Measurements from ENCODE around the gene NEUROD6.

NEUROD6 gene

GRCh38 chr7:31340603-31341002 lies at the start of gene NEUROD6:
Gene NEUROD6, minus strand, starts transcription at chr7:31340726. Its CDS starts 1,458 bp downstream, at chr7:31339268.
- DNase-seq, result no peak

- no peak for DNase-seq
Measured at GRCh38 chr7:31384466-31384865, 43.9 kb upstream of the NEUROD6 start.

GRCh38 chr7:31382722-31383121 lies 42.2 kb upstream of the NEUROD6 start:
- no peak for DNase-seq

GRCh38 chr7:31373337-31374289 lies 33.1 kb upstream of the NEUROD6 start:
- DNase-seq, result no peak

GRCh38 chr7:31372231-31372959 lies 31.9 kb upstream of the NEUROD6 start:
- no peak for DNase-seq

- DNase-seq, result no peak
Measured at GRCh38 chr7:31371621-31372020, 31.1 kb upstream of the NEUROD6 start.

GRCh38 chr7:31370609-31371008 lies 30.1 kb upstream of the NEUROD6 start:
- DNase-seq, result no peak

- DNase-seq, result no peak
Measured at GRCh38 chr7:31368620-31369019, 28.1 kb upstream of the NEUROD6 start.

- DNase-seq, result no peak
Measured at GRCh38 chr7:31363496-31363895, 23.0 kb upstream of the NEUROD6 start.

GRCh38 chr7:31363051-31363450 lies 22.5 kb upstream of the NEUROD6 start:
- no peak for DNase-seq

GRCh38 chr7:31362401-31362800 lies 21.9 kb upstream of the NEUROD6 start:
- DNase-seq, result no peak

GRCh38 chr7:31358467-31358866 lies 17.9 kb upstream of the NEUROD6 start:
- DNase-seq, result no peak

GRCh38 chr7:31345421-31345820 lies 4.9 kb upstream of the NEUROD6 start:
- no peak for DNase-seq

GRCh38 chr7:31343516-31344305 lies 3.2 kb upstream of the NEUROD6 start:
- DNase-seq, result no peak

- DNase-seq, result no peak
Measured at GRCh38 chr7:31341141-31341540, 615 bp upstream of the NEUROD6 start.

- DNase-seq, result no peak
Measured at GRCh38 chr7:31340051-31340450, 475 bp downstream of the NEUROD6 start.

- no peak for DNase-seq
Measured at GRCh38 chr7:31338706-31339105, 1.8 kb downstream of the NEUROD6 start.

GRCh38 chr7:31337002-31337565 lies 3.4 kb downstream of the NEUROD6 start:
- no peak for DNase-seq

- no peak for DNase-seq
Measured at GRCh38 chr7:31336202-31337001, 4.1 kb downstream of the NEUROD6 start.

- DNase-seq, result no peak
Measured at GRCh38 chr7:31335884-31336201, 4.7 kb downstream of the NEUROD6 start.

GRCh38 chr7:31335161-31335856 lies 5.2 kb downstream of the NEUROD6 start:
- DNase-seq, result no peak
